Measurements from ENCODE around the gene ANKS6. TPM values are rescaled to one million over a fixed set of nuclear protein-coding genes. Genes with fewer than 3 reads are reported as not detected.

Gene ANKS6
- total RNA-seq, 1 donor, result 12.7 TPM

DNA sequence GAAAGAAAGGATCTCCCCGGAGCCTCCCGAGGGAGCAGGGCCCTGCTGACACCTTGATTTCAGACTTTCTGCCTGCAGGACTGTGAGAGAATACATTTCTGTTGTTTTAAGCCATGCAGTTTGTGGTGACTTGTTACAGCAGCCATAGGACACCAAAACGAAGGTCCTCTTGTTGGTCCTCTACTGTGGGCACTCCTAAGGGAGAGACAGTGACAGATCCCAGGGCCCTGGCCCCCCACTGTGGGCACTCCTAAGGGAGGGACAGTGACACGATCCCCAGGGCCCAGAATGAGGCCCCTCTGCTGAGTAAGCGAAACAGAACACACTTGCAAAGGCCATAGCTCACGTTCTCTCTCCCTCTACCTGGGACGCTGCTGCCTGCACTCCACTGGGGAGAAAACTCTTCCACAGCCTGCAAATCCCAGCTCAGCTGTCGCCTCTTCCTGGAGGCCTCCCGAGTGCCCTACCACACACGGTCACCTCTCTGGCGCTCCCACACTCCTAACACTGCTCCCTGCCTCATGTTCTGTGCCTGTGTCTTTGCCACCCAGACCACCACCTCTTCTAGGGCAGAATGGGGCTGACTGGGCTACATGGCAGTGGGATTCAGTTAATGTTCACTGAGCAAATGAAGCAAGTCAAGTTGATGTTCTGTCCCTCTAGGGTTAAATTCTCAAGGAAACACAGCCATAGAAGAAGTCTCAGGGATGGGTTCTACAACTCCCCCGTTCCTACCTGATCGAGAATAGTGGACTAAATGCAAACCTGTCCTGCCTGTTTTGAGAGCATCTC lies 23.8 kb downstream of the ANKS6 start:
- TF ChIP-seq, protein P1, sequence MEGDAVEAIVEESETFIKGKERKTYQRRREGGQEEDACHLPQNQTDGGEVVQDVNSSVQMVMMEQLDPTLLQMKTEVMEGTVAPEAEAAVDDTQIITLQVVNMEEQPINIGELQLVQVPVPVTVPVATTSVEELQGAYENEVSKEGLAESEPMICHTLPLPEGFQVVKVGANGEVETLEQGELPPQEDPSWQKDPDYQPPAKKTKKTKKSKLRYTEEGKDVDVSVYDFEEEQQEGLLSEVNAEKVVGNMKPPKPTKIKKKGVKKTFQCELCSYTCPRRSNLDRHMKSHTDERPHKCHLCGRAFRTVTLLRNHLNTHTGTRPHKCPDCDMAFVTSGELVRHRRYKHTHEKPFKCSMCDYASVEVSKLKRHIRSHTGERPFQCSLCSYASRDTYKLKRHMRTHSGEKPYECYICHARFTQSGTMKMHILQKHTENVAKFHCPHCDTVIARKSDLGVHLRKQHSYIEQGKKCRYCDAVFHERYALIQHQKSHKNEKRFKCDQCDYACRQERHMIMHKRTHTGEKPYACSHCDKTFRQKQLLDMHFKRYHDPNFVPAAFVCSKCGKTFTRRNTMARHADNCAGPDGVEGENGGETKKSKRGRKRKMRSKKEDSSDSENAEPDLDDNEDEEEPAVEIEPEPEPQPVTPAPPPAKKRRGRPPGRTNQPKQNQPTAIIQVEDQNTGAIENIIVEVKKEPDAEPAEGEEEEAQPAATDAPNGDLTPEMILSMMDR (IDR thresholded peaks at IDR 0.05; ENCODE audit: insufficient read depth, low read length), result no peak

DNA sequence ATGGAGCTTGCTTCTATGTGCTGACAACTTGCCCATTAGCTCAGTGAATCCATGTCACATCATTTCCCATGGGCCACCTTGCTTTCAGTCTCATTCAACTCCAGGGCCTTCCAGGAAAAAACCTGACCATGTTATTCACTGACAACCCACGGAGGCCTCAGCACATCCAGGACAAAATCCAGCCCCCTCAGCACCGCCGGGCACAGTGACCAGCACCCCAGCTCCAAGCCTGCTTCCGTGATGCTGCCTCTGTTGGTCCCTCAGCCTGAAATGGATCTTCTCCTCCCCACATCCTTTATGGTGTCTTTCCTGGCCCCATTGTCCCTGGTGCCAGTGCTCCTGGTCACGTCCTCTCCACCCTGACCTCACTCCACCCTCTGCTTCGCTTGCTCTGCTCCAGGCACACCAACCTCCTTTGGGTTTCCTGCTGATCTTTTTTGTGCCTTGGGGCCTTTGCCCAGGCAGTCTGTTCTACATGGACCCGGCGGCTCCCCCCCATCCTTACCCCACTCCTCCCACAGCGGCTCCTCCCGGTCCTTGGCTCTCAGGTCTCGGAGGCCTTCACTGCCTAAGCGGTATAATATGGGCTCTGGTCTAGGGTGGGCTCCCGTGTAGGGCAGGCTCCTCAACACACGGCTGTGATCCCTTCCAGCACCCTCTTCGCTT lies 25.0 kb downstream of the ANKS6 start:
- no peak for DNase-seq (ENCODE audit: low read depth)
- TF ChIP-seq, protein P1 (IDR thresholded peaks at IDR 0.05; ENCODE audit: insufficient read depth, low read length), result no peak
- H3K4me3 ChIP-seq (ENCODE audit: low read depth, low read length), result no peak overlapping the region

More for the DNA sequence above, 23.8 kb downstream of the ANKS6 start:
- no peak overlapping the region for H3K4me3 ChIP-seq (ENCODE audit: low read depth, low read length)
- DNase-seq (ENCODE audit: low read depth), result no peak

DNA sequence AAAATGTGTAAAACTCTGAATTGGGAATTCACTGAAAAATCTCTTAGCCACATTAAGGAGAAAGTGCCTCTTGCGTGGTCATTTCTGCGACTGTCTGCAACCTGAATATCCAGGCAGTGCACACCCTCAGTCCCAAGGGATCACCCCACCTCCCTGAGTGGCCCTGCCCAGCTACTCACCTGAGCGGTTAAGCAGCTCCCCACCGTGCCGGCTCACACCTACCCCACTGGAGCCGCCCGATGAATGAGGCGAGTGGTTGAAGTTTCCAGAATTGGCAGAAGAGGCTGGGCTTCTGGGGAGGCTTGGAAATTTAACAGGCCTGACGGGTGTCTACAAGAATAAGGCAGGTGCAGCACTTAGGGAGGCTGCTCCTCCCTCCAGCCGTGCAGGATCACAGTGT lies 25.6 kb downstream of the ANKS6 start:
- TF ChIP-seq, protein P1 (IDR thresholded peaks at IDR 0.05; ENCODE audit: insufficient read depth, low read length), result no peak
- no peak for DNase-seq (ENCODE audit: low read depth)
- H3K4me3 ChIP-seq (ENCODE audit: low read depth, low read length), result no peak overlapping the region

DNA sequence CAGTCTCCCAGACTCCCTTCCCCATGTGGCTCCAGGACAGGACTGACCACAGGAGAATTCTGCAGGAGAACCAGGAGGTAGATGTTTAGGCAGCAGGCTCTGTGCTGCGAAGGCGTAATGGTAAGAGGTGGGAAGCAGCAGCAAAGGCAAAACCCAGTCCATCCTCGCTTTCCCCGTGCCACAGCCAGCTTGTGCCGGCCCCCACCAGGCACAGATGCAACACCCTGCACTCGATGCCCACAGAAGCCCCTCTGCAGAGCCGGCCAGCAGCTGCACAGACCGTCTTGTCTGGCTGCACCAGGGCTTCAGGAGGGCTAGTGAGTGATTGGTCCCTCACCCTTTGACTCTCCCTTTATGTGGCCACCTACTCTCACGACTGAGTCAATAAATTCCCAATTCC lies 28.0 kb downstream of the ANKS6 start:
- TF ChIP-seq, protein P1 (IDR thresholded peaks at IDR 0.05; ENCODE audit: insufficient read depth, low read length), result no peak
- no peak overlapping the region for H3K4me3 ChIP-seq (ENCODE audit: low read depth, low read length)
- DNase-seq (ENCODE audit: low read depth), result no peak

DNA sequence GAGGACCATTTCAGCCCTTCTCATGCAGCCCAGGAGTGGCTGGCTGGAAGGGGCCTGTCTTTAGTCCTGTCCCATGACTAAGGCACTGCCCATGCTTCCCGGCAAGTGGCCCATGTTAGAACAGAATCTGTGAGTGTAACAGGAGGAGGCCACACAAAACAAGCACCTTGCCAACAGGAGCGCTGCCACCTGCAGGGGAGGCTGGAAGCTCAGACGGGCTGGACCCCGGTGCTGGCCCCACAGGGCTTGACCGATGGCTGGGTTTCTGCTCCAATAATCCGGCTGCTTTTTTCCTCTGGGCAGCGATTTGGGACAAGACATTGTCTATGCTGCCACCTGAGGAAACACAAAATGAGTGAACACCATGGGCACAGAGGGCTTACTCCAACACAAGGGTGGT lies 28.4 kb downstream of the ANKS6 start:
- DNase-seq (ENCODE audit: low read depth), result no peak
- H3K4me3 ChIP-seq (ENCODE audit: low read depth, low read length), result no peak overlapping the region
- TF ChIP-seq, protein P1 (IDR thresholded peaks at IDR 0.05; ENCODE audit: insufficient read depth, low read length), result no peak

DNA sequence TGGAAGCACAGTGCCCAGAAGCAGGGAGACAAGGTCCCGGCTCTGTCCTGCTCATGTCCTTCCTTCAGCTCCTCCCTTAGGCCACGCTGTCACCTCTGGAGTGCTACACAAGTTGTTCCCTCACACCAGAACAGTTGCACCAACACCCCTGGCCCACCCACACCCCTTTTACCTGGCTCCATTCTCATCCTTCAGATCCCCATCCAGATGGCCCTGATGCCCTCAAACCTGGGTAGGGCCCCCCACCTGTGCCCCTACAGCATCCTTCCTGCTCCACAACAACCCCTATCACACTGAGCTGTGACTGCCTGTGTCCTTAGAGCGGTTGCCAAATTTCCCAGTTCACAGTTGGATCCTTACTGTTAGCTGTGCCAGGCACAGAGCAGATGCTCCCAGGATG lies 29.2 kb downstream of the ANKS6 start:
- no peak for DNase-seq (ENCODE audit: low read depth)
- TF ChIP-seq, protein P1 (IDR thresholded peaks at IDR 0.05; ENCODE audit: insufficient read depth, low read length), result no peak
- H3K4me3 ChIP-seq (ENCODE audit: low read depth, low read length), result no peak overlapping the region
